ENCODE data around the gene C19orf44. TPM values are rescaled to one million over a fixed set of nuclear protein-coding genes. Genes with fewer than 3 reads are reported as not detected.
"Not testable (repeated sequence)": the region's sequence is repeated elsewhere in the genome, so short reads cannot be mapped to it uniquely, and the experiment has no call there.

C19orf44 gene
- polyA plus RNA-seq, 2 of the 4 experiments (the other 2 are of a cell fraction) = 2.9 to 3.0 TPM

DNA sequence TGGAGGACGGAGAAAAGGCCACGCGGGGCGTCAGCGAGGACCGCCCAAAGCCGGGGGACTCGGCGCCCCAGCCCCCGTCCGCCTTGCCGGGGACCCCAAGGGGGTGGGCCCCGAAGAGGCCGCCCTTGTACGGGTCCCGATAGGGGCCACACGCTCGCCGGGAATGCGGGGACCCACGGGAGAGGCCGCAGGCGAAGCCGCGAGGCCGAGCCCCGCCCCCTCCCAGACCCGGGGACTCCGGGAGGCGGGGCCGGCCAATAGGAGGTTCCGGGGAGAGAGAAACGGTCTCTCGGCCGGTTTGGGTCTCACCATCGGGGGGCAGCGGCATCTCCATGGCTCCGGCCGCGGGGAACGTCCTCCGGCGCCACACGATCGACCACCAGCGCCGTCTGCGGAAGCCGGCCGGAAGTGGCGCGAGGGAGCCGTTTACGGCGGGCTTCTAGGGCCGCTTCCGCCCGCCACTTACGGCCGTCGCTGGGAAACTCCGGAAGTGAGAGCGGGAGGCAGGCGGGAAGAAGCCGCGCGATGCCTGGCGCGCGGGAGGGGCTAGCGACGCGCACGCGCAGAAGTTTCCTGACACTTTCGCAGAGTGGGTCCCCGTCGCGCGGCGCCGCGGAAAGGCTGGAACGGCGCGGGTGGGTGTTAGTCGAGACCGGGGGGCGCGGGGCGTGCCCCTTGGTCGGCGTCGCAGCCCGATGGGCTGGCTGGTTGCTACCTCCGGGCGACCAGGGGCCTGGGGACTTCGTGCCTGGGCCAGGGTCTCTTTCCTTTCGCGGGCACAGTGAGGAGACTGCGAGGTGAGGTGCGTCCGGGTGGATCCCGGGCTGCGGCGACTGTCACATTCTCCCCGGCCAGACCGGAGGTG is 46.1 kb downstream of the C19orf44 start, which contains the start of gene CHERP:
TSS of gene CHERP (minus strand) at position 393 of the 865 bp plus-strand sequence. CDS start at position 334, 59 bp downstream.
- POLR2A ChIA-PET = interaction anchor here (0.5 to 1.1 kb wide), 4 partner anchors 10 to 86 kb away, joined by 3 read pairs; partner anchors contain the start of gene MED26
- peak within 1 kb of the TSS; percentile 89 for H3K4me2 ChIP-seq
- H3K4me1 ChIP-seq = peaks cover 12% of the 10 kb centered on the region
- H3K9me3 ChIP-seq = no peaks in the 10 kb centered on the region
- DNase-seq (ENCODE audit: low read depth in 1 of 2, low spot score in 1 of 2) (peak; percentile 67 to 90), ATAC-seq (peak; percentile 89), FAIRE-seq (no peak)
- CTCF ChIA-PET = interaction anchor here (0.5 to 1.1 kb wide), 3 partner anchors 12 to 216 kb away, joined by 3 to 5 read pairs (median 3); no protein-coding TSS in a partner anchor
- WGBS (ENCODE audit: missing lambda C conversion rate) = under 1% methylated on average over 29 of the region's 108 CpGs
- H3K27ac ChIP-seq = peak within 1 kb of the TSS; percentile 95 to 98
- TF ChIP-seq RFX5 (IDR thresholded peaks at IDR 0.05) (no peak), ATOH8 (CRISPR knock-in tag; IDR thresholded peaks at IDR 0.05; ENCODE audit: low read depth) (no peak), PHF8 (IDR thresholded peaks at IDR 0.05; ENCODE audit: borderline replicate concordance, low read depth) (peak; percentile 45; the same call in 1 of the 2 replicates), POLR2A (IDR thresholded peaks at IDR 0.05; ENCODE audit: low read length) (peak; percentile 73), BCL3 (IDR thresholded peaks at IDR 0.05) (peak; percentile 79; the same call in 2 of the 3 replicates), JUN (IDR thresholded peaks at IDR 0.05) (peak; percentile 57 to 84; a peak in 4 of 5 replicates), NFE2L2 (conservative IDR thresholded peaks at IDR 0.05; ENCODE audit: low read length) (no peak), CHD2 (IDR thresholded peaks at IDR 0.05; ENCODE audit: low read length, partially characterized antibody) (peak; percentile 62), GATA3 (IDR thresholded peaks at IDR 0.05; ENCODE audit: borderline replicate concordance) (0 out of 2 replicates have a peak, but pooled peaks have one; percentile 14), REST (IDR thresholded peaks at IDR 0.05) (peak; percentile 46), ELK1 (IDR thresholded peaks at IDR 0.05; ENCODE audit: low read depth, low read length) (0 out of 2 replicates have a peak, but pooled peaks have one; percentile 25), E2F6 (IDR thresholded peaks at IDR 0.05; ENCODE audit: borderline replicate concordance, low read depth) (peak; percentile 84)
- TF ChIP-seq, protein P1, sequence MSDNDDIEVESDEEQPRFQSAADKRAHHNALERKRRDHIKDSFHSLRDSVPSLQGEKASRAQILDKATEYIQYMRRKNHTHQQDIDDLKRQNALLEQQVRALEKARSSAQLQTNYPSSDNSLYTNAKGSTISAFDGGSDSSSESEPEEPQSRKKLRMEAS (IDR thresholded peaks at IDR 0.05) = peak; percentile 74
- H3K4me3 ChIP-seq = peak within 1 kb of the TSS; percentile 82

DNA sequence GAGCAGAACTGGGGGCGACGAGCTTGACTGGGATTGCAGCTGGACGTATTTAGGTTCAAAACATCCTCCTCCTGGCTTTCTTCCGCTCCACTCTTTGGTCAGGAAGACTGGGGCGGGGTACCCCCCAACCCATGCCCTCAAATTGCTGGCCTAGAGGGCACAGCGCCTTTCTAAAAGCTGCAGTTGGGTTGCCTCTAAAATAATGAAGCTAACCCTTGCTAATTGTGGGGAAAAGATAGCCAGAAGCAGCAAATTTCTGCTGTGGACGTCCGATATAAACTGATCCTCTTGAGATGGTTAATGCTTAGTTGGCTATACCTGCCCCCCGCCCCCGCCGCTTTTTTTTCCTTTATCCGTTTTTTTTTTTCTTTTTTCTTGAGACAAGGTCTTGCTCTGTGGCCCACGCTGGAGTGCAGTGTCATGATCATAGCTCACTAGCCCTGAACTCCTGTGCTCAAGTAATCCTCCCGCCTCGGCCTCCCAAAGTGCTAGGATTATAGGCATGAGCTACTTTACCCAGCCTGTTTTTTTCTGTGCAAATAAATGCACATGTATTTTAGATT is 46.8 kb downstream of the C19orf44 start:
- FAIRE-seq = no peak
- DNase-seq (ENCODE audit: low read depth in 1 of 2, low spot score in 1 of 2) = no peak
- ChIA-PET POLR2A (interaction anchor here (0.9 to 1.1 kb wide), 3 partner anchors 20 to 85 kb away, joined by 3 read pairs; partner anchors contain the start of gene MED26), CTCF (interaction anchor here (0.6 to 1.1 kb wide), 3 partner anchors 11 to 17 kb away, joined by 3 to 5 read pairs (median 4); no protein-coding TSS in a partner anchor)
- 10% methylated on average over 12 of the region's 15 CpGs for WGBS (ENCODE audit: missing lambda C conversion rate)
- H3K4me3 ChIP-seq = peak overlapping the region; percentile 82
- H3K27ac ChIP-seq = peak overlapping the region; percentile 95 to 98
- H3K4me2 ChIP-seq = peak overlapping the region; percentile 79
- peaks cover 12% of the 10 kb centered on the region for H3K4me1 ChIP-seq
- H3K9me3 ChIP-seq = no peaks in the 10 kb centered on the region
- peak in 1 of 2 experiments; percentile 40; a peak in 2 of 6 replicates for ATAC-seq
- no peak for TF ChIP-seq CBX8 (IDR thresholded peaks at IDR 0.05)
- TF ChIP-seq PHF8 (IDR thresholded peaks at IDR 0.05; ENCODE audit: borderline replicate concordance, low read depth) = 0 out of 2 replicates have a peak, but pooled peaks have one; percentile 9

DNA sequence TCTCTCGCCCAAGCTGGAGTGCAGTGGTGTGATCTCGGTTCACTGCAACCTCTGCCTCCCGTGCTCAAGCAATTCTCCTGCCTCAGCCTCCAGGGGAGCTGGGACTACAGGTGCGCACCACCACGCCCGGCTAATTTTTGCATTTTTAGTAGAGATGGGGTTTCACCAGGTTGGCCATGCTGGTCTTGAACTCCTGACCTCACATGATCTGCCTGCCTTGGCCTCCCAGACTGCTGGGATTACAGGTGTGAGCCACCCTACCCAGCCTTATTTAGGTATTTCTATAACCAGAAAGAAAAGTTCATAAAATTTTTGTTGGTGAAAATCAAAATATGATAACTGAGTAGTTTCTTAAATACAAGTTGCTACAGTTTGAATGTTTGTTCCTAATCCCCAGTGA is 47.5 kb downstream of the C19orf44 start:
- WGBS (ENCODE audit: missing lambda C conversion rate) = 78% methylated on average over 6 of the region's 6 CpGs
- peak overlapping the region; percentile 79 for H3K4me2 ChIP-seq
- H3K27ac ChIP-seq; FAIRE-seq; H3K9me3 ChIP-seq; DNase-seq (ENCODE audit: low read depth in 1 of 2, low spot score in 1 of 2); ATAC-seq: not testable (repeated sequence)
- H3K4me1 ChIP-seq = peaks cover 12% of the 10 kb centered on the region
- CTCF ChIA-PET = interaction anchor here (0.9 kb wide), 1 partner anchor 17 kb away, joined by 4 read pairs; no protein-coding TSS in a partner anchor
- POLR2A ChIA-PET = interaction anchor here (1.0 kb wide), 1 partner anchor 23 kb away, joined by 3 read pairs; no protein-coding TSS in a partner anchor
- H3K4me3 ChIP-seq = peak overlapping the region; percentile 82; the same call in 2 of the 3 replicates

Measured in A549 (cell line).